GM03348 (cell line): Measurements from ENCODE around the gene TGFBR3.

Source experiments
- DNase-seq: peaks from one replicate; pipeline ENCODE4 v3.0.0; 2012; ENCODE audit warnings: low spot score

Gene TGFBR3

DNA sequence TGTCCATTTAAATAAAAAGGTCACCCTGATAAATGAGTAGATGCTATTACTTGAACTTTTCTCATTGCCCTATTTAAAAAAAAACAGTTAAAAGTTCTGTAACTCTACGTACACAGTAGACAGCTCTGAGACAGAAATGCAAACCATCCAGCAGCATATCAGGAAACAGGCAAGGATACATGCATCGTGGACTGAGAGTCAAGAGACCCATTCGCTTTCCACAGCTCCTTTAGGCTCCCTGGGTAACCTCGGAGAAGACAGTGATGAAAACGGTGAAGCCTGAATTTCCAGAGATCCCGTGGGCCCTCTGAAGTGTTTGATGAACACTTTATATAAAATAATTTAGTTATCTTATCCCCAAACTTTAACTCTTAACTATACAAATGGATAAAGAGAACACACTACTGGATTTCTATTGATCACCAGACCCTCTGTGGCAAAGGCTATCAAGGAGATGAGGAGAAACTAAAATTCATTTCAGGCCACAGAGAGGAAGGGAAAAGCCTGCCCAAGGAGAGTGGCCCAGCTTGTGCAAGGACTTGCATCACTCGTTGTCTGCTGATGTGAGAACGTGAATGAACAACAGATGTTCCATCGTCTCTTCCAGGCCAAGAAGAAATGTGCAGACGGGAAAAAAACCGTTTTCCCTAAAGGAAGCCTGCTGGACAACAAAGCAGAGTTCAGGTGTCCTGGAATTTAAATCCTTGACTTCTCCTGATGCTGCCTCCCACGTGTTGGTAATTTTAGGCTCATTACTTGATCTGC, 131.0 kb downstream of the TGFBR3 start:
- peak; percentile 51 for DNase-seq

DNA sequence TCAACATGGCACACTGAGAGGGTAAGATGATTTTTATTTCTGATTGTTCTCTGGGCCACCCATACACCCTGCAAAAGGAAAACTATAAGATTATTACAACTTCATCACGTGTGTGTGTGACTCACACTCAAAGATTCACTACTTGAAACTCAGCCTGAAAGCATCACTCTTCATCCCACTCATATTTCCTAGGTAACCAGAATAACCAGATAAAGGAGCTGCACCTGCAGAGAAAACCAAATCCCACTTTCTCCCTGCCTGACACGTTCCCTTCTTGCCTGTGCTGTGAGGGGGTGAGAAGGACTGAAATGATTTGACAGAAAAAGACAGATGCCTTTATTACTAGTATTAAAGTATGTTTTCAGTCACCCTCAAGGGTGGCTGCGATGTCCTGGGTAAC, 131.6 kb downstream of the TGFBR3 start:
- DNase-seq = peak; percentile 36

DNA sequence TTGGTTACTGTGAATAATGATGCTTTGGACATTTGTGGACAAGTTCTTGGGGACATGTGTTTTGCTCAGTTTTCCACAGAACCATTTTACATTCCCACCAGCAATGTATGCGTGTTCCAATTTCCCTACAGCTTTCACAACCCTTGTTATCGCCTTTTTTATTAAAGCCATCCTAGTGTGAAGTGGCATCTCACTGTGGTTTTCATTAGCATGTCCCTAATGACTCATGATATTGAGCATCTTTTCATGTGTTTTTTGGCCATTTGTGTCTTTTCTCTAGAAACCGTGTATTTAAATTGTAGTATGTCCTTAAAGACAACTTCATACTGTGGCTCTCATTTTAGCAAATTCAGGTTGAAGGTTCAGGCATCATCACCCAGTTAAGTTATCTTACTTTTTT, 132.1 kb downstream of the TGFBR3 start:
- DNase-seq = no peak

DNA sequence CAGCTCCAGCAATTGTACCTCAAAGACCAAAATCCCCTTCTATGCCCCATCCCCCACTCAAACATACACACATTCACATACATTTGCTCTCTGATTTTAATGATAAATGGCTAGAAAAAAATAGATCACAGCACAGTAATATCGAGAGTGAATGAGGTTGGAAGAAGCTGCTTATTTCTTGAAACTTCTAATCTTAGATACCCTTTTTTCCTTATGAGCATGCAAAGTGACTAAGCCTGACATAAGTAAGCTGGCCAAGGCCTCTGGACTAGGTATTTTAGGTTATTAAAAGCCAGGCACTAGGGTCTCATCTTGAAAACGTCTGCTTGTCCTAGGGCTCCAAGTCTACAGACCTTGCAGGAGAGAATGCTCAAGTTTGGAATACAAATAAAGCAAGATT, 133.6 kb downstream of the TGFBR3 start:
- no peak for DNase-seq

DNA sequence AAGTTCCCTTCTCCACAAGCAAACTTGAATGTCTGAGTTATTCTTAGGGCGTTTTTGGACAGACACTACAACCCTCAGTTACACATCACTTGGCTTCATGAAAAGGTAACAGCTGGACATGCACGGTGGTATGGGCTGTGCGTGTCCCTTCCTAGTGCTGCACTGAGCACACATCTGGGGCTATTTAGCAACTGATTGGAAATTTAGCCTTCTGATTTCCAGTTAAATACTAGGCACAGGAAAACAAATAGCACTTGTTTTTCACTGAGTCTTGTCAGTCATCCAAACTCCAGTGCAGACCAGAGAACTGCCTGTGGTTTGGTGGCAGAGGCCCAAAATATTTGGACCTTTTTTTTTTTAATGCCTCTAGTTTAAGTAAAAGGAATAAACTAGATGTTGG, 134.7 kb downstream of the TGFBR3 start:
- DNase-seq = peak; percentile 67

DNA sequence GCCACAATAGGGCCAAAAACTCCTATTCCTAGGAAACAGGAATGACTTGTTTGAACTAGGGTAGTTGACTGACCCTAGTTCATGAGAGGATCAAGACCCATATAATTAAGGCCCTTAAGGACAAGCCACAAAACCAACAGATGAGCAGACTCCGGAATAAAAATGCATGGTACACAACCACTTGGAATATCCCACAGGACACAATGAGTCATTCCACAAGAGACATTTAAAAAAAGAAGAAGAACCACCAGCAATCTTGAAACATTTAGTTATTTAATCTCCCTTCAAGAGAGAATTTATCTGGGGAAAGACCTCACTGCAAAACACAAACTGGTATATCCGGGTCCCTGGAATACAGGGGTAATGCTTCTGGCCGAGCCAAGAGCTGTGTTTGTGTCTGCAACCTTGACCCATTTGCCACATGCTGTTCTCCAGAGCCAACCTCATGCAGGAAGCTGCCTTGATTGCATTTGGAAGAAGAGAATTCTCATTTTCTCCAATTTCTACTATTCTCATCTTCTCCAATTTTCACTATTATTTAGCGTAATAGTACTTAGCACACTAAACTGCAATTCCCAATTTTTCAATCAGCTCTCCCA, 135.5 kb downstream of the TGFBR3 start:
- DNase-seq = peak; percentile 54

DNA sequence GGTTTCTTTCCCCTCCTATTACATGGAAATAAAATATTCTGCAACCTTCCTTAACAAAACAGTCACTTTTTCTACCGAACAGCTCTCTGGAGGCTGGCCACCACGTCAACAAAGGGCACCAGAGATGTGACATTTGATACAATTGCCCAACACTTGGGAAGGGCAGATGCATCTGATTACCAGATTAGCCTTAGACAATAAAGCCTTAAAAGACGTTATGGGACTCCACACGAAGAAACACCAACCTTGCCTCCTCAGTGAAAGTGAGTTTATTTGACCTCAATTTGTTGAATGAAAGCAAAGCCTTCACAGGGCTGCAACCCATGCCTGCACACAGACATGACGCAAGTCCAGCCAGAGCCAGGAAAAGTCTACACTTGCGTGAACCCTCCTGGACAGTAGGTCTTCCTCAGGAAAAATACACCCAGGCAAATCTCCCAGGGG, 136.1 kb downstream of the TGFBR3 start:
- DNase-seq = no peak

DNA sequence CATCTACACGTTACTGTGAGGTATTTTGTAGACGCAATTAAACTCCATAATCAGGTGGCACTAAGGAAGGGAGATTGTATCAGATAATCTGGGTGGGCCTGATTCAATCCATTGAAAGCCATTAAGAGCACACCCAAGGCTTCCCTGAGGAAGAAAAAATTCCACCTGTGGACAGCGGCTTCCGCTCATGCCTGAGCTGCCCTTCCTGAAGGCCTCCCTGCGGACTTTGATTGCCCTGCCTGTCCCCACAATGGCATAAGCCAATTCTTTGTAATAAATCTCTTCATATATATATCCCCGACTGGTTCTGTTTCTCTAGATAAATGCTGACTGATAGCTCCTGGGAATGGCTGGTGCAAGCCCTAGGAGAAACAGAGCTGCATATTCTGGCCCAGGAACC, 138.3 kb downstream of the TGFBR3 start:
- no peak for DNase-seq

DNA sequence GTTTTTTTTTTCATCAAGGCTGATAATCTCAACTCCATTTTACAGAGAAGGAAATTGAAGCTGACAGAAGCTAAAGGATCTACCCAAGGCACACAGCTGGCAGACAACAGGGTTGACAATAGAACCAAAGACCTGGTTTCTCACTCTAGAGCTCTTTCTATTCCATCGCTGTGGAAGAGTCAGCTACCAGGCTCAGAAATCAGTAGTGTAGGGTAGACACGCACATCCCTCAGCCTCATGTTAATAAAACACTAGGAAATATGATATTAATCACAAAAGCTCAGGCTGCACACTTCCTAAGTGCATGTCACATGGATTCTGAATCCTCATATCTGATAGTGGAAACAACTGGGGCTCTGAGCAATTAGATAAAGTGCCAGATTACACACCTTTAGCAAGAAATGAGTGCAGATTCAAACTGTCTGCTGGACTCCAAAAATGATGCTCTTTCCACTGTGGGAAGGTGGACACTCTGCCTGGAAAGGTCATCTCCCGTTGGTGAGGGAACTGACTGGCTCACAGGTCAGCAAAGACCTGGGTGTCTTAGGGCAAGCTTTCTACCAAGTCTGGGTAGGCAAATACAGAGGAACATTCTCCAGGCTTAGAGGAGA, 139.1 kb downstream of the TGFBR3 start:
- DNase-seq = no peak

DNA sequence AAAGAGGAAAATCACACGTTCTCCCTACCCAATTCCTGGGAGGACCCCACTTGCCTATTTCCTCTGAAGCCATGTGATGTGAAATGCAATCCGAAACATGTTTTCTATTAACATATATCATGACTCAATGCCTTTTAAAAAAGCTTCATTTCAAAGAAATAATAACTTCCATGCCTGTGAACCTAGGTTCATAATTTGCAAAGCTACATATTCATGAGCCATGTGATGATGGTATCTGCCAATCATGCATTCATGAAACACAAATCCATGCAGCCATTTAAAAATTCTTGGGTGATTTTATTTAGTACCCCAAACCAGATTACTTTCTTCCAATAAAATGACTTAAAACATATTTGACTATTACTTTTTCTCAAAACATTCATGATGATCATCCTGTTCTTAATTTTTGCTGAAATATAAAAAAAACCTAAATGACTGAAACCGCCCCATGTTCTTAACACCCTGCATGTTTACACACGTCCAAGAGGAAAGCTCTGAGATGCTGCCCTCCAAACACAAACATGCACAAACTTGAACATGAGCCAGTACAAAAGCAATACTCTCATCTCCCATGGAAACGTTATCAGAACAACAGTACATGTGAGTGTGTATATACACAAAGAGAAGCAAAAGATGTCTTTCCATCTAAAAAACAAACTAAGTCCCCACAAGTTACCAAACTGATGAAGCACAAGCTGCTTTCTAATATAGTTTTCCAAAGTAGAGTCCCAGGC, 140.1 kb downstream of the TGFBR3 start:
- no peak for DNase-seq

DNA sequence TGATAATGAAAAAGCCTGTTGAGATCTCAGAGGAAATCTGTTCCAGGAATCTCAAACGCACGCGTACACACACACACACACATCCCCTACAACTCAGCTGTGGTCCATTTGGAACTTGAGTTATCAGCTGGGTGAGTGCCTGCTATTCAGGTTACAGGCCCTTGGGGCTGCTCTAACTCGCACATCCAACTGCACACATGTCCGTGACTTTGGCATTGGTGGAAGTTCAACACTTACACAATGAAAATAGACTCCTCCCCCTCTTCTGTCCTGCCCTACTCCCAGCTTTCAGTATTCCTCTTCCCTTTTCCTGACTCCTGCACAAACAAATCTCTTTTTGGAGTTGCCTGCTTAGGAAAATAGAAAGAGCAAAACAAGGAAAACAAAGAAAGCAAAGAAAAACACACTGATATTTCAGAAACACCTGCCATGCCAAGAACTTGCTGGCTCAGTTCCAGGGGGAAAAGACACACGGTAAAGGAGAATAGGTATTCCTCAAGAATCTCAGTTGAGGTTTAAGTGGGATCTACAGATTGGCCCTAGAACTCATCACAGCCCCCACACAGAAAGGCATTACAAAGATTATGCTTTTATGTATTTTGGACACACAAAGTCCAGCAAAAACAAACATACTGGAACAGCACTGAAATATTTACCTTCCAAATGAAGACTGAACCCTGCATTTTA, 140.9 kb downstream of the TGFBR3 start:
- no peak for DNase-seq

DNA sequence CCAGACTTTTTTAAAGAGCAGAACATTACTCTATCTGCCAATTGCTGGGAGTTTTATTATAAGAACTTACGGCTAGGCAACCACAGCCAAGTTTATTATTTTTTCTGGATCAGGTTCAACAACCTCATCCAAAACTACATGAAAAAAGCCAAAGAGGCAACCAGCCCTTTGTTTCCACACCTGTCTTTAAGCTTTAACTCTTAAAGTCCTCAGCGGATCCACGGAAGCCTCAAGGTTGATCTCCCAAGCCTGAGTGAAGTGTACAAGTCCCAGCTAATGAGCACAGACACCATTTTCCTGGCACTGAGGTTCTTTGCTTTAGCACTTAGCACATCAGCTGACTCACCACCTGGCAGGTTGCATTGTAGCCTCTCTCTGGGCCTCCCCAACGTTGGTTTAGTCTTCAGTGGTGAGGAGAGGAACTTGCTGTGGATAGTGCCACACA, 143.1 kb downstream of the TGFBR3 start:
- peak; percentile 18 for DNase-seq

DNA sequence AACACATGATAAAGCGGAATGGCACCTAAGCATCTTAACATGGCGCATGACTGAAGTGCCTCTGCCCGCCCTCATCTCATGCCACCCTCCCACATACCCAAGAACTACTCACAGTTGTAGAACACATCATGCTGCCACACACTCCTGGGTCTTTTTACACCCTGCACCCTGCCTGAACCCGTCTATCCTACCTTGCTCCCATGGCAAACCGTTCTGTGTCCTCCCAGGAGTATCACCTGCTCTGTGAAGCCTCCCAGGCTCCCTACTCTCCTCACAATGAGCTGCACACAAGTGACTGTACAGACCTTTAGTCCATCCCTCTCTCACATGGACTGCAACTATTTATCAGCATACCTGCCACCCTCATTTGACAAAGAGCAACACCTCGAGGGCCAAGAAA, 144.0 kb downstream of the TGFBR3 start:
- no peak for DNase-seq

DNA sequence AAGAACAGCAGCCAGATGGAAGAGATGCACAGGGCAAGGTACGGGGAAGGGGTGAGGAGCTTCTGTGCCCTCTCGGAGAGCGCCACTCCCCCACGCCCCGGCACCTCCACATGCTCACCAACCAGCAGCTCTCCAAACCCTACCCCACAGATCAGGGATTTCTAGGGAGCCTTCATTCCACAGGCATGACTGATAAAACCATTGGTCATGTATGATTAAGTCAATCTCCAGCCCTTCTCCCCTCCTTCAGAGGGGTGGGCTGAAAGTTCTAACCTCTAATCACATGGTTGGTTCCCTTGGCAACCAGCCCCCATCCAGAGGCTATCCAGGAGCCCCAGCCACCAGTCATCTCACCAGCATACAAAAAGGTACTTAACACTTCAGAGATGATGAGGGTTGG, 144.7 kb downstream of the TGFBR3 start:
- DNase-seq = peak; percentile 12

DNA sequence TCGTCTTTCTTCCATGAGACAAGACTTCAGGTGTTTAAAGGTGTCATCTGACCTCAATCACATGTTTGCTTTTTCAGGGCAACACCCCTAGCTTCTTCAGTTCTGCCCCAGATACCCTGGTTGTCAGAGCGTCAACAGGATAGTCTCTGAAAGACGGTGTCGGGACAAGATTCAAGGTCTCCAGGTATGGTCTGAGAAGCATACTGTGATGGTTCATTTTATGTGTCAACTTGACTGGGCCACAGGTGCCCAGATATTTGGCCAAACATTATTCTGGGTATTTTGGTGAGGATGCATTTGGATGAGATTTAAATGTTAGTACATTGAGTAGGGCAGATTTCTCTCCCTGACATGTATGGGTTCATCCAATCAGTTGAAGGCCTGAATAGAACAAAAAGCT, 148.3 kb downstream of the TGFBR3 start:
- DNase-seq = no peak

DNA sequence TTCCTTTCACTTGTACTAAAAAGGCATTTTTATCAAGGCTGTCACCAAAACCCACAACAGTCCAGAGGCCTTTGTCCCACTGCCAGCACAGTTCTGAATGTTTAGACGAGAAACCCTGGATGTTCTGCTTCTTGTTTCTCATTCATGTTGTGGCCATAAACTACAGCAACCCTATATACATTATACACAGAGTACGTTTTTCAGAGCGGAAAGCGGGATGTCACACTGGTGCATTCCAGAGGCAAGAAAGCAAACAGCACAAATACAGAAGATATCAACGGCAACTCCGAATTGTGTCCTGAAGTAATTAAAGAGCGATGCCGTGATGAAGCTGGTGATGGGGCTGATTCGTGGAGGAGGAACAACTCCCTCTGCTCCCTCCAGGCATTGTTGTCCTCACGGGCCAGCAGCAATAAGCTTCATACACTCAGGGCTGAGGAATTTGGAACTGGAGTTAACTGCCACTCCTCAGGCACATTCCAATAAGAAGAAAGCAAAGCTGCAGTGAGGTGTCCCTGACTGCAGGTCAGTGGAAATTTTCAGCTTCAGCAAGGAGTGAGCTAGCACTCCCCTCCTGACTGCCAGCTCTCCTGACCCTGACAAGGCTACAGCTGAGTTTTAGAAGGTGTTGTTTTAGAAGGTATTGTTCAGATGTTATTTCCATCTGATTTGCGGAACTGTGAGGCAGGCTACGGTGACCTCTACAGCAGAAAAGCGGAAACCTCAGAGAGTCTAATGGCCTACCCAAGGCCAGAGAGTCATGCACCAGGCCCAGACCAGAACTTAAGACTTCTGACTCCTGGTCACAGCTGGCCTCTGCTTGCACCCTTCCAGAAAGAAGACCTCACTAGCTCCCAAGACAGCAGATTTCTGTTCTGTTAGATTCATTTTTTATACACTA, 149.0 kb downstream of the TGFBR3 start:
- DNase-seq = peak; percentile 82

DNA sequence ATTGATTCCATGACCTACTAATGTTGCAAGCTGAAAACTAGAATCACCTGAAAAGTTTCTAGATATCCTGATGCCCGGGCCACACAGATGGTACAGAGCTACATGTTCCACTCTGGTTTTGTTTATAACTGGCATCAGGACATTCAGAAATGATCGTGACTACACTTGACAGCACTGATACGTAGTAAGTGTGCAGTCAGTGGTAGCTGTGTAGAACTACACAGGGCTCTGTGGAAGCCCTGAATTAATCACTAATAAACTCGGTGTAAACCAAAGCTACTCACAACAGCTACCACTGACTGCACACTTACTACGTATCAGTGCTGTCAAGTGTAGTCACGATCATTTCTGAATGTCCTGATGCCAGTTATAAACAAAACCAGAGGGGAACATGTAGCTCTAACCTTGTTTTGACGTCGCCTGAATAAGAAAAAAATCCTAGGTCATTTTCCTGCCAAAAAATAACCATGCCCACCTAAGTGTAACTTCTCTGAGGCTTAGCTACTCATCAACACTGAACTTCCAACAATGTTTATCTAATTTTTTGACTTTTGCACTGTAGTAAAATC, 149.7 kb downstream of the TGFBR3 start:
- DNase-seq = no peak

DNA sequence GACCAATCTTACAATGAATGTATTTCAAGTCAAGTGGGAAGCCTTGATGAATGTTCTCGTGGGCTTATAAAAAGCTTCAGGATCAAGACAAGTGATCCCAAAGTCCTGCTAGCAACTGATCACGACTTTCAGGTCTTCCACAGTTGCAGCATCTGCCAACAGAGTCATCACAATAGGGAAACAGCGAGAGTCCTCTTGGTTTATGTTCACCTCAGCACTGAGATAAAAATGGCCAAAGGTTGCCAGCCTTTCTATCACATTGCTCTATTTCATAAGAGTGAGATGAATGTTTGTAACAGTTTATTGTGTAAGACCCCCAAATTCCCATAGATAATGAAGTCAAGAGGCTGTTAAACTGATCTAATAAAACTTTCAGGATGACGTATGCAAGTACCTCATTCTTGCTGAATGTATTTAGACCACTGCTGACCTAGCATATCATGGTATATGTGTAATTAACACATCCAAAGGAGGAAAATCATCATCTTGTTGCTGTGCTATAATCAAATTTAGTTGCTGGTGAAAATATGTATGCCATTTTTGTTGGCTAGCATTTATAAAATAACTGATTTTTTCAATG, 150.6 kb downstream of the TGFBR3 start:
- no peak for DNase-seq

DNA sequence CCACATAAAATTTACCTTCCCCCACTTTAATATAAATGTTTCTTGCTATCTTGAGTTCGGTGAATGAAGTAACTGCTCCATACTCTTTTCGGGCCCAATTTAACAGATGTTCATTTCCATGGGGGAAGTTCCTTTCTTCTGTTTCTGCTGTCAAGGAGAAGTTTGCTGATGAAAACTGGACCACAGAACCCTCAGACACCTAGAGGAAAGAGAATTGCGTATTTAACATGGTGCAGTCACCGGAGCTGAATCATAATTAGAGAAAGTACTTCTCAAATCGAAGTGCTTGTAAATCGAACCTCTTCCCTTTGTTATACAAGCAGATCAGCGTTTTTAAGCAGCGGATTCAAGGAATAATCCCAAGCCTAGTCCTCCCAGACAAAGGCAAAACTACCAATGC, 151.2 kb downstream of the TGFBR3 start:
- DNase-seq = no peak

DNA sequence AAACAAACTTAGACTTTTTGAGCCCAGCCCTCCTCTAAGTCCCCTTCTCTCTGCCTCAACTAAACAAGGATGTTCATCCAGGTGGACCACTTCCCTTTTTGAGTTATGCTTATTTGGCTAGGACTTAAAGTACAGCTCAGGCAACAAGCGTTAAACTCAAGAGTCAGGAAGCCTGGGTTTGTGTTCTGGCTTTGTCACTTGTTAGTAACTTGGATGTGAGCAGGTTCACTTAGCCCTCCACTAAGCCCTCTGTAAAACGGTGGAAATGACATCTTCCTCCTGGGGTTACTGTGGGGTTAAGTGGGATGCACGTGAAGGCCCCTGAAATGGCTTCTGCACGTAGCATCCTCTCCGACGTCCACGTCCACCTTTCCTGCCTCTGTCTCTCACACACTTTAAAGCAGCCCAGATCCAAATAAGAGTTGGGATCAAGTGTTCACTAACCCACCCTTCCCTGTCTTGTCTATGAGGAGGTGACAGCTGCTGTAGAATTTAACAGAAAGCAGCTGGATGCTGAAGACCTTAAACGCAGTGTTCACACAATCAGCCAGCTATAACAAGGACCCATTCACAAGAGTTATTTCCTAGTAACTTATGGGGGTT, 152.7 kb downstream of the TGFBR3 start:
- DNase-seq = no peak
